GM21619 (cell line): Measurements from ENCODE around the gene ZAR1L.

Experiments
- ATAC-seq: cut with Tn5 transposase; IDR thresholded peaks from one replicate; pipeline ENCODE4 v1.9.1; 2021; ENCODE audit not compliant: unreplicated experiment

ZAR1L gene

DNA sequence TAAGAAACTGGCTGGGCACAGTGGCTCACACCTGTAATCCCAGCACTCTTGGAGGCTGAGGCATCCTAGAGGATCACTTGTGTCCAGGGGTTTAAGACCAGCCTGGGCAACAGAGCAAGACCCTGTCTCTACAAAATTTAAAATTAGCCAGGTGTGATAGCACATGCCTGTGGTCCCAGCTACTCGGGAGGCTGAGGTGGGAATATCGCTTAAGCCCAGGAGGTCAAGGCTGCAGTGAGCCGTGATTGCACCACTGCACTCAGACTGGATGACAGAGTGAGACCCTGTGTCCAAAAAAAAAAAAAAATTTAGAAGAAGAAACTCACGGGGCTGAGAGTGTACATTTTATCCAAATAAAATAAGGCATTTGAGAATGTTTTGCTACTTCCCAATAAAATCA is 58.9 kb downstream of the ZAR1L start:
- no peak for ATAC-seq

DNA sequence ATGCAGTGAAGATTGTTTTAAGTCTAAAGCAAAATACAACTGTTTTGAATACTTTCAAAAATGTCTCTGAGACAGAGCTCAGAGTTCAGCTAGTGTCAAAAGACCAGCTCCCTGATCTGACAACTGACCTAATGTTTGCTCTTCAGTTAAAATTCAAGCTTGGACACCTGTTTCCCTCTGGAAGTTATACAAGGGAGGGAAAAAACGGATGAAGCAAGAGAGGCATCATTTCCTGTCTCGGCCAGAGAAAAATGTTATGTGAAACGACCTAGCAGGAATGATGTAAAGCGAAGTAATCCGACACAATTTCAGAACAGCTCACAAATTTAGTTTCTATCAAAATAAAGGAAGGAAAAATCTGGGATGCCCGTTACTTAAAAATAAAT is 59.4 kb downstream of the ZAR1L start:
- no peak for ATAC-seq

- no peak for ATAC-seq
Measured at GRCh38 chr13:32254916-32255723, 60.0 kb downstream of the ZAR1L start.

- no peak for ATAC-seq
Measured at GRCh38 chr13:32254416-32254815, 60.7 kb downstream of the ZAR1L start.

DNA sequence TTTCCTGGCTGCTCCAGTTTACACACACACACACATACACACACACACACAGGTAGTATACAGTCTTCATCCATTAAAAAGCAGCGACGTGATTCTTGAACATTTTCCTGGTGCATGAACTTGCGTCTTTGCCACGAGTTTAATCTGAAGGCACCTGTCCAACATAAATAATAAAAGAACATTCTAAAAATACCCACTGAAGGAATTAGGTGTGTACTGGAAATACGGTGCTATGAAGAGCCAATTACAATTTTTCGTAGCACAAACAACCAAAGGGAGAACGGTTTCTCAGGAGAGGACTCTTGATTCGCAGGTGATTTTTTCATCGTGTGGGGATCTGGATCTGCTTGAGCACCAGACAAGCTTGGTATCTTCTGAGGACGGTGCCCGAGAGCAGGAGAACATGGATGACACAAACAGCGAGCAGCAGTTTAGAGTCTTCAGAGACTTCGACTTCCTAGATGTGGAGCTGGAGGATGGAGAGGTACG is 61.2 kb downstream of the ZAR1L start:
- no peak for ATAC-seq
